ENCODE data around the gene RHEB.

Gene RHEB

GRCh38 chr7:151447312-151447711, 72.4 kb downstream of the RHEB start:
- no peak for DNase-seq

DNA sequence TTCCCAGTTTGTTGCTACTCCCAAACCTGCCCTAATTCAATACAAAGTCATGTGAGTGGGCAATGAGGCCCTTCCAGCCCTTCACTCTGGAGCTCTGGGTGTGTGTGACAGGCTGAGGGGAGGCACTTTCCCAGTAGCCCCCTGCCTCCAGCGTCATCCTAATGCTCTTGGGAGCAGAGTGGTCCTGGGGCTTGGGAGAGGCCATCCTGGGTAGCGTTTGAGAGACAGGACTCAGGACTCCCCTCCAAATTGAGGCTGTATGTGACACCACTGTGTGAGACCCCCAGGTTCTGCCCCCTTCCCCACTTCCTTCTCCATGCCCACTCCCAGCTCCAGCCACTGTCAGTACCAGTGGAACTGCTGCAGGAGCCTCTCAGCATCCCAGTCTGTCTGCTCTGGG, 73.3 kb downstream of the RHEB start:
- no peak for DNase-seq

- no peak for DNase-seq
Measured at GRCh38 chr7:151444632-151445031, 75.1 kb downstream of the RHEB start.

- no peak for DNase-seq
Measured at GRCh38 chr7:151442776-151443496, 76.8 kb downstream of the RHEB start.

GRCh38 chr7:151440799-151441445, 78.8 kb downstream of the RHEB start:
- DNase-seq = no peak

DNA sequence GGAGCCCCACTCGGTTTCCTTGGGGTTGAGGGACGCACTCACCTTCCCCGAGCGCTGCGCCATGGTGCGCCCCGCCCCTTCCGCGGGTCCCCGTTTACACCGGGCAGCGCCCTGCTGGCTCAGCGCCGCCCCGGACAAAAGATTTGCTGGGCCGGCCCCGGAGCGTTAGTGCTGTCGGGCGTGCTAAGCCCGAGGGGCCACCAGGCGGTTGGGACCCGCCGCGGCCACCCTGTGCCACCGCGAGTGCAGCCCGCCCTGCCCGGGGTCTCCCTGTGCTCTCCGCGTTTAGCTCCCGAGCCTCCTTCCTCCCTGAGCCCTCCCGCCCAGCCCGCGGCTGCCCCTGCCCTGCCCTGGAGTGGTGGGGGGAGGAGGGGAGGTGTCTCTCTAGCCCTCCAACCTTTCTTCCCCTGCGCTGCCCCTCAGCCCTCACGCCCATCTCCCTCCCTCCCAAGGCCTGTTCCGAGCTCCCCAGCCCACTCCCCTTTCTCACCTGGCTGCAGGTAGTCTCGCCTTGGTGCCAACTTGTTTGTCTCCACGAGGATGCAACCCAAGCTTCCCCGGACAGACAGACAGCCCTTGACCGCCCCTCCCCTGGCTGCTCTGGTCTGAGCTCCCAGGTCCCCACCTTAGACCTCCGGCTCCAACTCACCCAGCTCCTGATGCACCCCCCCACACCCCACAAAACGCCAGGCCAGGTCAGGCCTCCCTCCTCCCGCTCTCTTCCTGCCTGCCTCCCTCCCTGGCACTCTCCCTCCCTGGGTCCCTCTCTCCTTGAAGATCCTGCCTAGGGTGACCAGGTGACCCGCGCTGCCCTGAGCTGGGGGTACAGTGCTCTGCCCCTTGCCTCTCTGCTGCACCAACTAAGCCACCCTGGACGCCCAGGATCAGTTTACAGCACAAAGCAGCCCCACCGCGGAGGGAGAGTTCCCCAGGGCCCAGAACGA, 79.6 kb downstream of the RHEB start, which contains the start of gene CRYGN:
CRYGN (minus strand) TSS at position 287 of the 944 bp plus-strand sequence; CDS start at position 63, 224 bp downstream.
- DNase-seq = no peak

GRCh38 chr7:151438864-151439601, 80.7 kb downstream of the RHEB start:
- no peak for DNase-seq

- DNase-seq = no peak
Measured at GRCh38 chr7:151437866-151438516, 81.7 kb downstream of the RHEB start.

DNA sequence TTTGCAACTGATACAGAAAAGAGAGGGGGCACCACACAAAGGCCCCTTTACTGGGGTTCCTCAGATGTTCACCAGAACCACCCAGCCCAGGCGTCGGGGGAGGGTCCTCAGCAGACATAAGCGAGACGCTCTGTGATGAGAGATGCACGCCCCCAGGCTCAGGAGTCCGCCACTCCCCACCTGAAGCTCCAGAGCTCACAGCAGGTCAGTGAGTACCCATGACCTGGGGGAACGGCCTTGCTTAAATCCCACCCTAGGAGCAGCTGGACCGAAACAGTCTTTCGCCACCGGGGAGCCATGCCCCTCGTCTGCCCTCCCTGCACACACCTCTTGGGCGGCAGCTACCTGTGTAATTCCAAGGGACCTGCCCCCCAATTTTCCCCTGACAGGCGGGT, 82.5 kb downstream of the RHEB start:
- DNase-seq = no peak

DNA sequence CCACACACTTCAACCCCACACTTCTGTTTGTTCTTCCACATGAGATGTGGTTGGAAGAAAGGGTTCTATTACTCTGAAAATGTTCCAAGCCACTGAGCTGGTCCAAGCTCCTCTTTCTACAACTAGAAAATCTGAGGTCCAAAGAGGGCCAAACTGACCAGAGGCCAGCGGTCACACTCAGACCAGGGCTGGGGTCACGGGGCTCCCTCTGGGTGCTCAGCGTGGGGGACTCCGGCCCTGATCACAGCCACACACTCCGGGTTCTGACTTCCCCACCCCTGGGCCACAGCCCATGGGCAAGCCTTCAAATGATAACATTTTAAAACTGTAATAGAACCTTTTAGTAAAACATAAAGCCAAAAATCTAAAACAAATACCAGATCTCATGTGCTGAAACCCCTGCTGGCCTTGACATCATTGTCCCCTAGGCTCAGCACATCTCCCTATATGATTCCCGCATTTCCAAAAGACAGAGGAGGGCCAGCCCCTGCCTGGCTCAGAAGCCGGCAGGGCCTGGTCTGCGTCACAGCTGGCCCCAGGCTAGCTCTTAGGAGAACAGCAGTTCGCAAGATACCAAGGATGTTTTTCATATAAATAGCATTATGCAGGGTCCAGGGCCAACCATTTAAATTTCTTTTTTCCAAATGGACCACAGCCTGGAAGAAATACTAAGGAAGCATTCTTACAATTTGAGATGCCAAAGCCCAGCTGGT, 83.1 kb downstream of the RHEB start:
- DNase-seq = no peak

- no peak for DNase-seq
Measured at GRCh38 chr7:151435971-151436370, 83.7 kb downstream of the RHEB start.

DNA sequence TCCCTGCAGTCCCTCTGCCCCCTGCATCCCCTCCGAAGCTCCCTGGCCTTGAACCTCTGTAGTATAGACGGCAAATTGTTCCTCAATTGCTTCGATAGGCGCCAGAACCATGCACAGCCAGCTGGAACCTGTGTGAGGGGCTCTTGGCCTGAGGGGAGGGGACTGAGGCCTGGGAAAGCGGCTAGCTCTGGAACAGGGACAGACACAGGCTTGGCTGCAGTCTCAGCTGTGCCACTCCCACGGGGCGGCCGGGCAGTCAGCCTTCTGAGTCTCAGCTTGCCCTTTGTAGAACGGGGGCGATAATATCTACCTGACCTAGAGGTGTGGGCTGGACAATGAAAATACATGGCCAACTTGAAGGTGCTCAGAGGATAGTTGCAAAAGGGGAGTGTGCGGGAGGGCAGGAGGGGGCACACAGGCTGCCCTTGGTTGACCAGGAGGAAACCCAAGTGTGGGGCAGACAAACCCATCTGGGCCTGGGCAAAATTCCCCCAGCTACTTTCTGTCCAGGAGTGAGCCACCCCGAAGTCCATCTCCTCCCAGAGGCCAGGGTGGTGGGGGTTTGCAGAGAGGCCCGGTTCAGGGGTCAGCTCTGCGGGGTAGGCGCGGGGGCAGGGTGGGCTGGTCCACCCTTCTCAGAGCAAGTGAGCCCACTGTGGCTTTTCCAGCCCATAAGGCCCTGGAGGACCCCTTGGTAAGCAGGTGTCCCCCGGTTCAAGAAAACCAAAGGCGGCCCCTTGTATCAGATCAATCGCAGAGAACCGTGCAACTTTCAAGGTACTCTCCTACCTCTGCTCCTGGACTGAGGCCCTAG, 84.4 kb downstream of the RHEB start:
- no peak for DNase-seq

GRCh38 chr7:151434549-151434948, 85.1 kb downstream of the RHEB start:
- DNase-seq = no peak

DNA sequence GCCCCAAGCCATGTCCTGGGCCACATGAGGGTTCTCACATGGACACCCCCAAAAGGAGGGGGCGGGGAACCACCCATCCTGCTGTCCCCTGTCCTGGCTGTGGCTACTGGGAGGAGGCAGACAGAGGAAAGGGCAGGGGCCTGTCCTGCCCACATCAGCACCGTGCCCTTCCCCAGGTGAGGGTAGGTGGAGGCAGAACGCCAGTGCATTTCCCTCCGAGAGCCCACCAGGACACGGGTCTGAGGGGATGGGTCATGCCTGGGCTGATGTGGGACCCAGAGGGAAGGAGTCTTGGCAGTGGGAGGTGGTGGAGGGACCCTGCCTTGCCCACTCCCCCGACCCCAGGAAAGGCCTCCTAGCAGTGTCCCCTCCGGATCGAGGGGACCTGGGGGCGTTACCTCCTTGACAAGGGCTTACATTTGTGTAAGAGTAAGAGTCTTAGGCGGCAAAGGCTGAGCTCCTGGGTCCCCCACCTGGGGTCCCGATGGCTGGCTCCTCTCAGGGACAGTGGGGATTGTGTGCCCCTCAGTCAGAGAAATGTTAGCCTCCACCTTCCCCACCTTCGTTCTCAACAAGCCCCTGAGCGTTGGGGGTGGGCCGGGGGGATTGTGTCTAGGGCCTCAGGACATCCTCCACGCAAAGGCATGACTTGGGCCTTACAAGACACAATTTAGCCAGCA, 85.8 kb downstream of the RHEB start:
- no peak for DNase-seq

GRCh38 chr7:151432658-151433521, 86.8 kb downstream of the RHEB start:
- DNase-seq = no peak

- no peak for DNase-seq
Measured at GRCh38 chr7:151431768-151432311, 87.9 kb downstream of the RHEB start.

DNA sequence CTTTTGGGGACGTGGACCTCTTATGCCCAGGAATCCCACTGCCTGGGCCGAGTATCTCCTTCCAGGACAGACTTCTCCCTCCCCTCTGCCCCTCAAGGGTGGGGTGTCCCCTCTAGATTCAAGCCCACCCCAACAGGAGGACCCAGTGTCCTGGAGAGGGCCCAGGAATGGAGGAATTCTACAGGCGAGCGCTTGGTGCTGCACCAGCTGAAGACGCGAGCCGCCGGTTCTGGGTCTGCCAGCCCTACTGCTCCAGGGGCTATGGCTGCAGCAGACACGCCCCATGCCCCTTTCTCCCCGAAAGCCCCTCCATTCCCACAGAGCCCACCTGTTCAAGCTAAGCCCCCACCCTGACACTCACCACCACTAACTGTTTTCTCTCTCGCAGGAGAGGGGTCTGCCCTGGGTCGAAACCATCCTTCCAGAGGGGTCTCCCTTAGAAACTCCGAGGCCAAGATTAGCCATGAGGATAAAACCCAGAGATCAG, 88.4 kb downstream of the RHEB start:
- DNase-seq = no peak

DNA sequence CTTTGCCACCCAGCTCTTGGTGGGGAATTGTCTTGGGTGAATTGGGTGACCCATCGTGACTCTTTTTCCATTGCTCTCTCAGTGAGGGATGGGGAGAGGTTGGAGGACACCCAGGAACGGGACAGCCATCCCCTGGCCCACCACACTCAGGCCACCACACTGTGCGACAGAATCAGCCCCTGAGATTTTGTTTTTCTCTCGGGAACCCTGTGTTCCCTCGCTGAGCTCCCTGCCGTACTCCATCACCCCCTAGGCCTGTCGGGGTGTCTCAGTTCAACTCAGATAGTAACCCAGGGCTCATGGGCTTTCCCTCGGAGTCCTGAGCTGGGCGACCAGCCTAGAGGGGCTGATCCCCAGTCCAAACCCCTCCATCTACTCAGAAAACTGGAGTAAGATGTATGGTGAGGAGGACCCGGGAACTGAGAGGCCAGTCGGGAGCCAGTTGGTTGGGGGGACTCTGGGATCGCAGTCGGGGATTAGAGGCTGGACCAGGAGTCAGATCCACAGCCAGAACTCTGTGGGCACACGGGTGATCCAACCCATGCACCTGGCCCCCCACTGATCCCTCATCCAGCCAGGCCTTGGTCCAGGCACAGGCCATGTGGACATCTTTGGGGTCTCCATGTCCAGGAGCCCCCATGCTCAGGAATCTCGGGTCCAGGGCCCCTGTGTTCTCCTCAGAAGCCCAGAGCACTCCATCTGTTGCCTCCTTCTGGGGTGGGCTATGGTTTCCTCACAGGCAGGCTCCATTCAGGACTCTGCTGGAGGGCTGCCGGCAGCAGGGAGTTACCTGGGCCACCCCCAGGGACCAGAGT, 89.1 kb downstream of the RHEB start:
- DNase-seq = no peak

Data from KG1 (cell line).